NCI-H510A (cell line): ENCODE measurements around the gene PRKAG2.
A peak's percentile ranks its signal among the peaks of the same experiment; 100 is the strongest.

Experiments
- DNase-seq: peaks from one replicate; lab custom pipeline; 2025; lab: John Stamatoyannopoulos, UW

PRKAG2 gene

GRCh38 chr7:151693140-151693539 is 183.8 kb downstream of the PRKAG2 start:
- no peak for DNase-seq

GRCh38 chr7:151692721-151693120 is 184.2 kb downstream of the PRKAG2 start:
- DNase-seq: no peak

GRCh38 chr7:151691449-151691848 is 185.5 kb downstream of the PRKAG2 start:
- DNase-seq: no peak

DNA sequence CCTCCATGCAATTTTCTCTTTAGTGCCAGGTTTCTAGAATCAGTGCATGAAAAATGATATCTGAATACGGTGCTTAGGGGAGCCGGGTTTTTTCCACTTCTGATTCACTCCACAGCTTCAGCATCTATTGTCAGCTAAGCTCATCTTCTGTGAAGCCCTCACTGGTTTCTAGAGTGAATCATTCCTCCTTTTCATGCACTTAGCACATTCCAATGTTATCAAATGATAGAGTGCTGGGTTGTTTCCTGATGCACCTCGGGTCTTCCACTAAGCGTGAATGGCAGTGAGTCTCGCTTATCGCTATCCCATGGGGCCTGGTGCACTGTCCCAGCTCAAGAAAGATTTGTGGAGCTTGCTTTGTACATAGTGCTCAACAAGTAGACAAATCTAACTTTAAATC is 186.3 kb downstream of the PRKAG2 start:
- no peak for DNase-seq

GRCh38 chr7:151689196-151689971 is 187.5 kb downstream of the PRKAG2 start:
- DNase-seq: peak; percentile 62

DNA sequence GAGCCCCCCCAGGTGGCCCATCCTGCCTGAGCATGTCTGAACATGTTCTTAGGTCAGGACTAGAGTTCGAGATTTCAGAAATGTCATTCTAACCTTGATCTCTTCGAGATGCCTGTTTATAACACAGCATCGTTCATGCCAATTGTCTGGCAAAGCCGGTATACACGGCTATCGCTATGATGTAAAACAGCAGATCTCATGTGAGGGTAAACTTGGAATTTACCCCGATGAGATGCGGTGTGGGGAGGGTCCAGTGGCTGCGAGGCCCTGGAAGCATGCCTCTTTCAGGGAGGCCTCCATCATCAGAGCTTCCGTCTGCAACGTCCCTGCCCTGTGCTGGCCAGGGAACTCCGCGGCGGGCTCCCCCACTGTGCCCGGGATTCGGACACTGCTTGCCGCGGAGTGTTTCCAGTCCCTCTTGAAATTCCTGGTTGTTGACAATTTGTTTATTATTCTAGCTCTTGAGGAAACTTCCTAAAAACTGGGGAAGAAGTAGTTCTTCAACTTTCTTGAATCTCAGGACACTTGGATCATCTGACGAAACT is 188.6 kb downstream of the PRKAG2 start:
- DNase-seq: no peak

- DNase-seq: no peak
These were observed 189.2 kb downstream of the PRKAG2 start for GRCh38 chr7:151687523-151688235.

- DNase-seq: no peak
These were observed 190.1 kb downstream of the PRKAG2 start for GRCh38 chr7:151686826-151687225.

- DNase-seq: no peak
These were observed 190.7 kb downstream of the PRKAG2 start for GRCh38 chr7:151686016-151686766.

GRCh38 chr7:151684408-151685175 is 192.3 kb downstream of the PRKAG2 start:
- no peak for DNase-seq

DNA sequence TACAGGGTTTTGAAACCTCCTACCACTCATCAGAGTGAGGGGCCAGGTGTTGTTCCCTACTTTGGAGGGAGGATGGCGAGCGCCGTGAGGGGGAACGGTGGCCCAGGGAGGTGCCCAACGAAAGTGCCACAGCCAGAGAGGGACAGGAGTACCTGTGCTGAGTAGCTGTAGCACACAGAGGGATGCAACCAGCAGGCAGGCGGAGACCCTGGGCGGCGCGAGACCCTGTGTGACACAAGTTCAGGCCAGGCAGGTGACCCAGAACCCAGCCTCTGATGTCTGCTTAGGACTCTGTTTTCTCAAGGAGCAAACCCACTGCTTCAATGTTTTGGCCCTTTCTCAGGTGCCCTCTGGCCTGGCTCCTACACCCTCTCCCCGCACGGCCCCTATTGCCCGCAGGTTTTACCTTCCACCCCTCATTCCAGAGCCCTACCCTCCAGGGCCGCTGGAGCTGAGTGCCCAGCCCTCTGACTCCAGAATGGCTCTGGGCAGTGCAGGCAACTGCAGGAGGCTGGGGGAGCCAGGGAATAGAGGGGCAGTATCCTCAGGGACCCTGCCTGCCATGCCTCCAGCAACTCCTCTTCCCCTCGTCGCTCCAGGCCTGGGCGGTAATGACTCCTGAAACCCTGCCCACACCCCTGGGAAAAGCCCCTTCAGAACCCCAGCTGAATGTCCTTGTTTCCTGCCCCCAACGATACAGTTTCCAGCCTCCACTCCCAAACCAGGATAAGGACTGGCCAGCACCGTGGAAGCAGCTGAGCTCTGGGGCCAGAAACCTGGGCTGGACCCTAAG is 193.1 kb downstream of the PRKAG2 start:
- DNase-seq: no peak

- no peak for DNase-seq
These were observed 193.9 kb downstream of the PRKAG2 start for GRCh38 chr7:151682831-151683614.

DNA sequence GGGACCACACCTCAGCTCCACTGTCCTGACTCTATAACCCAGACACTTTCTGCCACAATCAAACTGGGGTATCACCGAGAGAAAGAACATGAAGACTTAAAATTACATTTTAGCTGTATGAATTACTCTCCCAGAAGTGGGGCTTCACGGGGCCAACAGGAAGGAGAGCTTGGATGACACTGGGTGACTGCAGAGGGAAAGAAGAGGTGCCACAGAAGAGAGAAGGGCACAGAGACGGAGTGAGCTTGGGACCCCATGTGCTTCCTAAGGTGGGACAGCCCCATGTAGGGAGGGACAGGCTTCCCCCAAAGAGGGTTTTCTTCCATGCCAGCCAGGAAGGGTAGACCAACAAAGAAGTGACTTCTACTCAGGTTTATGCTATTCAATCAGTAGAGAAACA is 195.2 kb downstream of the PRKAG2 start:
- DNase-seq: no peak

GRCh38 chr7:151680810-151681209 is 196.1 kb downstream of the PRKAG2 start:
- DNase-seq: no peak

DNA sequence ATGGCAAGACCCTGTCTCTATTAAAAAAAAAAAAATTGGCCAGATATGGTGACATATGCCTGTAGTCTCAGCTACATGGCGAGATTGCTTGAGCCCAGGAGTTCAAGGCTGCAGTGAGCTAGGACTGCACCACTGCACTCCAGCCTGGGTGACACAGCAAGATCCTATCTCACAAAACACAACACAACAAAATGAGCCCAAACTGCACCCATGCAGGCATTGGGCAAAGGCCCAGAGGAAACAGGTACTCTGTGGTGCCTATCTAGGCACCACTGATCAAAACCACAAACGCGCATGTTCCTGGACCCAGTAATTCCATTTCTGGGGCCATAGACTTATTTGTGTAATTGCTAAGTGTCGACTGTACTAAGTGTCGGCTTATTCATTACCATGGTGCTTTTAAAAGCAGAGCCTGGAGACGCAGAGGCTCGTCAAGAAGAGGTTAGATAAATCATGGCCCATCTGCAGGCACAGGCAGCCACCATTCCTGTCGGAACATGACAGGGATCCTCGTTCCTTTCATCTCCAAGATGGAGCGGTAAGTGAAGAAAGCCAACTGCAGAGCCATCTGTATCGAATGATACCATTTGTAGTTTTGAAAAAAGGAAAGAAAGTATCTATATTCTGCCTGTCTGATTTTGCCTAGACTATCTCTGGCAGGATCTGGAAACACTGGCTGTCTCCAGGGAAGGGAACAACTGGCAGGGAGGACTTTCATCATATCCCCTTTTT is 196.9 kb downstream of the PRKAG2 start:
- DNase-seq: no peak

GRCh38 chr7:151679071-151679708 is 197.7 kb downstream of the PRKAG2 start:
- no peak for DNase-seq

- no peak for DNase-seq
These were observed 198.7 kb downstream of the PRKAG2 start for GRCh38 chr7:151678227-151678604.

DNA sequence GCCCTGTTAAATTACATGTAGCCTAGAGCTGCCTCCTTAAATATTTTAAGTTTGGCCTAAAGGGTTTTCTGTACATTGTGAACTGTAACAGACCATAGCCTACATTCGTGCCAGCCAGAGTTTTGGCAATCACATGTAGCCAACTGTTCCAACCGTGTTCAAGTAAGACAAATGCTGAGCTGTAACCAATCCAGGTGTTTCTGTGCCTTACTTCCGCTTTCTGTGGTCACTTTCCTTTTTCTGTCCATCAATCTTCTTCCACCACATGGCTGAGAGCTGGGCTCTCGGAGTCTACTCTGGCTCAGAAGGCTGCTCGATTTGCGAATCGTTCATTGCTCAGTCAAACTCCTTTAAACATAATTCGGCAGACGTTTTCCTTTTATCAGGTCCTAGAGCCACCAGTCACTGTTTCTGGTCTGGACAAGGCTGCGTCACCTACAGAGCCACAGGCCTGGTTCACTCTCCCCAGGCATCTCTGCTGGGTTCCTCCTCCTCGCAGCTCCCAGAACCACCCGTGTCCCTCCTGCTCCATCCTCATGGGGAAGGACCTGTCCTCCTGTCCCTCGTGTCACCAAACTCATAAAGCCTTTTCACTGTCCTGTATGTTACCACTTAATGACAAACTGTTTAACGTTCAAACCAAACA is 199.2 kb downstream of the PRKAG2 start:
- DNase-seq: no peak
